Putamen (tissue), 1 donor: ENCODE results near the gene MARS2.
"Not testable (repeated sequence)": the region's sequence is repeated elsewhere in the genome, so short reads cannot be mapped to it uniquely, and the experiment has no call there.

Experiments used
- DNase-seq: peaks from one replicate; pipeline ENCODE4 v3.0.0-alpha.2; 2016; ENCODE audit warnings: low spot score

MARS2 gene

DNA sequence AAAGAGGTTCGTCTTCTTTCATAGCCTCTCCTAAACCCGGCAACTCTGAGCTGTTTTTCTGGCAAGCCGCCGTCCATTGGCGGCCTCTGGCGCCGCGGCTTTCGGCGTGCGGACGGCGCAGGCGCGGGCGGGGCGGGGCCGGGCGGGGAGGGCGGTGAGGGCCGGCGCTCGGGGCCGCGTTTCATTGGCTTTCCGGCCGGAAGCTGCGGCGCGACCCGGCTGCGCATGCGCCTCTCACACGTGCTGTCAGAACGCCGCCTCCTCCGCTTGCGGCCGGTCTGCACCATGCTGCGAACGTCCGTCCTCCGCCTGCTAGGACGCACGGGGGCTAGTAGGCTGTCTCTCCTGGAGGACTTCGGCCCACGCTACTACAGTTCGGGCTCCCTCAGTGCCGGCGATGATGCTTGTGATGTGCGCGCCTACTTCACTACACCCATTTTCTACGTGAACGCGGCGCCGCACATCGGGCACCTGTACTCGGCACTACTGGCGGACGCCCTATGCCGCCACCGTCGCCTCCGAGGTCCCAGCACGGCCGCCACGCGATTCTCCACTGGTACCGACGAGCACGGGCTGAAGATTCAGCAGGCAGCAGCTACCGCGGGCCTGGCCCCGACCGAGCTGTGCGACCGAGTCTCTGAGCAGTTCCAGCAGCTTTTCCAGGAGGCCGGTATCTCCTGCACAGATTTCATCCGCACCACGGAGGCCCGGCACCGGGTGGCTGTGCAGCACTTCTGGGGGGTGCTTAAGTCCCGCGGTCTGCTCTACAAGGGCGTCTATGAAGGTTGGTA, at the start of gene MARS2:
Gene MARS2 (plus strand): TSS at position 249 of the 791 bp plus-strand sequence. CDS start 37 bp downstream, at position 286.
- peak; percentile 91 for DNase-seq

DNA sequence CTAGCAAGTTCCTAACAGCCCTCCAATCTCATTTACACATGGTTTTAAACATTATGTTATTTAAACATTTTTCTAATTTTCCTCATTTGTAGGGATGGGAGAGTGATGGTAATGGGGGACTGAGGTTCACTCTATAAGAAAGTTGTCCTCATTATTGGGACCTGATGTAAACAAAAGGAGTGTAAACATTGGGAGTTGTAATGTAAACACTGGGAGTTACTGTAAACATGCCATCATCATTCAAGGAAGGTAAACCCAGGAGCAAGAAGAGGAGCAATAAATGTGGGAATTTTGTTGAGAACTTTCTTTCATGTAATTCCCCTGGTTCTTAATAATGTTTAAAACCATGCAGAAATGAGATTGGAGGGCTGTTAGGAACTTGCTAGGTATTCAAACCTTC, 47.6 kb upstream of the MARS2 start:
- DNase-seq: no peak

DNA sequence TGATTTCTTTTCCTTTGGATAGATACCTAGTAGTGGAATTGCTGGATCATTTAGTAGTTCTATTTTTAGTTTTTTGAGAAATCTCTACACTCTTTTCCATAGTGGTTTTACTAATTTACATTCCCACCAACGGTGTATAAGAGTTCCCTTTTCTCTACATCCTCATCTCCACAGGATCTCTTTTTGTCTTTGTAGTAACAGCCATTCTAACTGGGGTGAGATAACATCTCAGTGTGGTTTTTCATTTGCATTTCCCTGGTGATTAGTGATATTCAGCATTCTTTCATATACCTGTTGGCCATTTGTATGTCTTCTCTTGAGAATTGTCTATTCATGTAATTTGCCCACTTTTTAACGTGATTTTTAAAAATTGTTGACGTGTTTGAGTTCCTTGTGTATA, 43.5 kb upstream of the MARS2 start:
- DNase-seq: no peak

DNA sequence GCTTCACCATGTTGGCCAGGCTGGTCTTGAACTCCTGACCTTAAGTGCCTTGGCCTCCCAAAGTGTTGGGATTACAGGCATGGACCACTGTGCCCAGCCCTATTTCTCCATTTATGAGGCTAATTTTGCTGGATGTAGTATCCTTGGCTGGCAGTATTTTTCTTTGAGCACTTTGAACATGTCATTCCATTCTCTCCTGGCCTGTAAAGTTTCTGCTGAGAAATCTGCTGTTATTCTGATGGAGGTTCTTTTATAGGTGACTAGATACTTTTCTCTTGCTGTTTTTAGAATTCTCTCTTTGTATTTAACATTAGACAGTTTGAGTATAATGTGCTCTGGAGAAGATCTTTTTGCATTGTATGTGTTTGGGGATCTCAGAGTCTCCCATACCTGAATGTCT, 38.9 kb upstream of the MARS2 start:
- no peak for DNase-seq

DNA sequence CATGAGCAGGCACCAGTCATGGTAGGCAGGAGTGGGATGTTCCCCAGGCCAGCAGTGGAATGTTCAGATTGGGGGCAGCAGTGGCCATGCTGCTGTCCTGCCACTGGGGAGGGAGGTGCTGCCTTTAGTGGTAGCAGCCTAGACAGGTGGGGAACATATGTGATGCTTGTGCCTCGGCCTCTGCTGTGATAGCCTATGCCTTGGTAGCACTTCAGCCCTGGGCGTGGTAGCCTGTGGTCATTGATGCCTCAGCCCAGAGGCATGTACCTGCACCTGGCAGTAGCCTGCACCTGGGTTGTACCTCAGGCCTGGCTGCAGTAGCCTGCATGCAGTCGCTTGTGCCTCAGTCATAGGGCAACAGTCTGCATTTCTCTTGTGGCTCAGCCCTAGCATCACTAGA, 36.9 kb upstream of the MARS2 start:
- DNase-seq: no peak

DNA sequence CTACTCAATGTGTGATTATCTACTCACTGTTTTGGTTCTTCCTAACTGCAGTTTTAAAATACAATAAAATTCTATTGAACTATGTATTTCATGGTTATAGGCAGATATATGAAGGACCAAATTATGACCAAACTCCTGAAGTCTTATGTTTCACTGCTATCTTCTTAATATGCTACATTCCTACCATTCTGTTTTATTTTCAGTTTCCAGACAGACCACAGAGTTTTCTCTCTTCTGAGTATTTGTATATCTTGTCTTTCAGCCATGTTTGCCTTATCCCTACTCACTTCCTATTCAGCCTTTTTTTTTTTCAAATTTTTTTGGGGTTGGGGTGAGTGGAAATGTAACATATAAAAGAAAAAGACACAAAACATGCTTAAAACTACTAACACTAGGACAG, 36.1 kb upstream of the MARS2 start:
- no peak for DNase-seq

DNA sequence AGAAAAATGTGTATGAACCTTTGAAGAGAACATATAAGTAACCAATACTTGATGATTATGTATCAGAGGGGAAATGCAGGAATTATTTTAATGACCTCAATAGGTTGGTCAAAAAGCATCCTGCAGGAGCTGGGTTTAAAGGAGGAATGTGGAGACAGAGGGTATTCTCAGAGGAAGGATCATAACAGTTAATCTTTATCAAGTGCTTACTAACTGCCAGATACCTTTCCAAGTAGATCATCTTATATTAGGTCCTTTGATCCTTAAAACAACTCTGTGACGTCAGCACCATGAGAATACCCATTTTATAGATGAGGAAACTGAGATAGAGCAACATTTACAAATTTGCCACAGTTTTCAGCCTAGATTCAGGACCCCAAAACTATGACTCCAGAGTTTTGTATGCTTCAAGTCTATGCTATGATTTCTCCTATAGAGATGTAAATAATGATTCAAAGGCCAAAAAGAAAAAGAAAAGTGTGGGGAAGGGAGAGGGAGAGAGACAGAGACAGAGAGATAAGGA, 32.7 kb upstream of the MARS2 start:
- DNase-seq: no peak

DNA sequence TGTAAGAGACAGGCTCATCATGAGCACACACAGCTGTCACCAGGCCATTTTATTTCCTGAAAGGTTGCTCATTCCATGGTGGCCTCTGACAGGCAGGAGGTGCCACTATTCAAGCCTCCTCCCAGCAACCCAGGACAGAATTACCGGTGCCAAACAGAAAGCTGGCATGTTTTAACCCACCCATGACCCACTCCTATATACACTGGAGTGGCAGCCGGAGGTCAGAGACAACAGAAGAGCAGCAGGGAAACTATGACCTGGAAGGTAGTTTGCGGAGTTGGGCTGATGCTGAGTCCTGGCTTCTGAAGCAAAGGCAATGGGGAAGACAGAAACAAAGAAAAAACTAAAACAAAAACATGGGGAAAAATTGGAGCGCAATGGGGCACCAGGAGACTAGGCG, 32.1 kb upstream of the MARS2 start:
- no peak for DNase-seq

DNA sequence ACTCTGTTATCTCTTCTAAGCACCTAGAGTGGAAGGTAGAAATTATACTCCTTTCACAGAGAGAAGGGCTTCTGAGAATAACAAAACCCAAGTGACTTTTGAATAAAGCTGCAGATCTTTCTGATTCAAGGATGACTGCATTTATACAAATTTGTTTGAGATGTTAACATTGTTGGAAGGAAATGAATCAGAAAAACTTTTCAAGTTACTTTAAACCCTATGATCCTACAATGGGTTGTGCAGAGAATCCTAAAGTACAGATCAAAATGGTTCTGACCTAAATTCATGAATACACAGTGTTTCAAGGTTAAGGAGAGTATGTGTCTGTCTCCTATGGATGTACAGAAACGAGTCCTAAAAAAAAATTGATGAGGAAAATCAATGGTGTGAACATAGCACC, 31.6 kb upstream of the MARS2 start:
- DNase-seq: peak; percentile 11

DNA sequence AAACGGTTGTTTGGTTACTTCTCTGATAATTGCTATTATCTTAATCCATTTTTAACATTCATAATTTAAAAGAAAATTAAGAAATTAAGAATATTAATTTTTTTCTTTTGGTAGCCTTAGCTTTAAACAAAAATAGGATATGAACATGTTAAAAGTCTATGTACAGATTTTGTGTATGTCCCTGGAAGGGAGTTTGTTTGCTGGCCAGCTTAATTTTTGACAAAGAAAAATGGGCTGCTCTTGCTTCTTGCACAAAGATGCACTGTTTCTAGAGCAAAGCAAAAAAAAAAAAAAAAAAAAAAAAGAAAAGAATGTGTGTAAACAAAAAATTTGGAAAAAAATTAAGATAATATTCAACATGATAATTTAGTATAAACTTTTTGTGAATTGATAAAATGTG, 31.1 kb upstream of the MARS2 start:
- DNase-seq: peak; percentile 60

DNA sequence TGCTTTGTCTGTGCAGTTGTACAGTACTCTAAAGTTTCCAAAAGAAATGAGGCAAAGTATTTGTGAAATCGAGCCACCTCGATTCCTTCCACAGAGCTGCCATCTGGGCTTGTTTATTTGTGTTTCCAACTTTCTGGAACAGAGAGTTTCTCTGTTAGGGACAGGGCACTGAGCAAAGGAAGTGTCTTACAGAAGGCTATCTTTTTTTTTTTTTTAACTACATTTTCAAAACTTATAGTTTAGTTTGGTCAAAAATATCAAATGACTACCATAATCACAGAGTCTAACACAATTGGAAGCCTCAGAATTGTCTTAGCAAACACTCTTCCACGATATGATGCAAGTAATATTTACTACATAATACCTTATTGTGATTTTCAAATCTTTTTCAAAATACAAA, 30.6 kb upstream of the MARS2 start:
- DNase-seq: peak; percentile 82

DNA sequence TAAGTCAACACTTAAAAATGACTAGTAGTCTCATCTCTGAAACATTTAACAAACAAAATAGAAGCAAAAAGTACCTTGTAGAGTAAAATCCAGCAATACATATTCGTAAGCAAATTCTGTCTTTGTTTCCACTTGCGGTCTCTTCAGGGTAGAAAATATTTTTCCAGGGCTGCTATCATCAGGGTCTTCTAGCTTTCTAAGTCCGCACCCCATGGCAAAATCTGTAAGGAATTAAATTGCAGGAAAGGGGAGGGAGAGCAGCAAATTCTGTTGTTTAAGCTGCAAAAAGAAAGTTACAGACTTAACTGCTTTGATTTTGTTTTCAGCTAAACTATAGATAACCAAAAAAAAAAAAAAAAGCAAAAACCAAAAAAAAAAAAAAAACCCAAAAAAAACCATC, 29.9 kb upstream of the MARS2 start, which contains the start of gene RFTN2:
Gene RFTN2 (minus strand): TSS at position 342 of the 400 bp plus-strand sequence. CDS start 129 bp downstream, at position 213.
- DNase-seq: peak; percentile 47

DNA sequence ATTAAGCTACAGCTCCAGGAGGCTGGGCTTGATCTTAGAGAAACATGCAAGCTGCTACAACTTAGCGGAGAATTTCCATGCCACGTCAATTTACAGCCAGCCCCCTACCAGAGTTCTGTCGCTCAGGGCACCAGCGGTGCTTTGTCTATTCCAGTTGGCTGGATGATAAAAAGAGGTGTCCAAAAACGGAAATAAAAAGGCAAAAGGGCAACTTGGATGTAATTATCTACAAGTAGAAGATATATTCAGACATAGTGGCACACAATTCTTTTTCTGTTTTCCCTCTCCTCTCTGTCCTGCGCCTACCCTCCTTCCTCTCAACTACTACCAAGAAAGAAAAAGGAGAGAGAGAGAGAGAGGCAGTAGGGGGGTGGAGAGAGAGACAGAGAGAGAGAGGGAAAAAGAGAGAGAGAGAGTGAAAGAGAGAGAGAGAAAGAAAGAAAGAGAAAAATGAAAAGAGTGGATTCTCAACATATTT, 29.4 kb upstream of the MARS2 start:
- peak; percentile 68 for DNase-seq

DNA sequence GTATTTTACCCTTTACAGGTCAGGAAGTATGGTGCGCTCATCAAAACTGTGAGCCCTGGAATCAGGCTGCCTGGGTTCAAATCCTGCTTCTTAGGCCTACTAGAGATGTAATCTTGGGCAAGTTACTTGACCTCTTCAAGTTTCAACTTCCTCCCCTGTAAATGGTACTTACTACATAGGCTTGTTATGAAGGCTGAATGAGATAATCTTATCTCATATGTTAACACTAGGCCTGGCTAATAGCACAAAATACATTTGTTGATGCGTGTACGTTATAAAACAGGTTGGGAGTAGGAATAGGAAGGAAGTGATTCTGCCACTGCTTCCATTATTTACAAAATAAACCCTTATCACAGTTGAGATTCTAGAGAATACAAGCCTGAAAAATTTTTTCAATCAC, 28.1 kb upstream of the MARS2 start:
- no peak for DNase-seq

DNA sequence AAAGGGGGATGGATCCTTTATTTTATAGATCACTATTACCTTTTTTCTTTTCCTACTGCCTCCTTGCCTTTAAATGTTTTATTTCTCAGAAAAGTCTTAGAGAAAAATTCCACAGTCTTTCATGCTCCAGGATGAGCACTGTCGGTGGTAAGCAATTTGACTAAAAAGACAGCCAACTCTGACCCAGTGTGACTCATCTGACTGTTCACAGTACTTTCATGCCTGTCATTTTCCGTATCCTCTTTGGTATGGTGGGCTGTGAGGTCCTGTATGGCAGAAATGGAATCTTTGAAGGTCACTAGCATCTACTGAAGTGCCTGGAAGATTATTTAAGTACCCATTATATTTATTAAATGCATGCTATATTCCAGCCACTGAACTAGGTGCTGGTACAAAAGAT, 27.7 kb upstream of the MARS2 start:
- no peak for DNase-seq

DNA sequence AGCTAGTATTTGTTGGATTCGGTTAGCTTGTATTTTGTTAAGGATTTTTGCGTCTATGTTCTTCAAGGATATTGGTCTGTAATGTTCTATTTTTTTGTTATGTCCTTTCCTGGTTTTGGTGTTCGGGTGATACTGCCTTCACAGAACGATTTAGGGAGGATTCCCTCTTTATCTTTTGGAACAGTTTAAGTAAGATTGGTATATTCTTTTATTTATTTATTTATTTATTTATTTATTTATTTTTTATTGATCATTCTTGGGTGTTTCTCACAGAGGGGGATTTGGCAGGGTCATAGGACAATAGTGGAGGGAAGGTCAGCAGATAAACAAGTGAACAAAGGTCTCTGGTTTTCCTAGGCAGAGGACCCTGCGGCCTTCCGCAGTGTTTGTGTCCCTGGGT, 10.0 kb upstream of the MARS2 start:
- DNase-seq: not testable (repeated sequence)

DNA sequence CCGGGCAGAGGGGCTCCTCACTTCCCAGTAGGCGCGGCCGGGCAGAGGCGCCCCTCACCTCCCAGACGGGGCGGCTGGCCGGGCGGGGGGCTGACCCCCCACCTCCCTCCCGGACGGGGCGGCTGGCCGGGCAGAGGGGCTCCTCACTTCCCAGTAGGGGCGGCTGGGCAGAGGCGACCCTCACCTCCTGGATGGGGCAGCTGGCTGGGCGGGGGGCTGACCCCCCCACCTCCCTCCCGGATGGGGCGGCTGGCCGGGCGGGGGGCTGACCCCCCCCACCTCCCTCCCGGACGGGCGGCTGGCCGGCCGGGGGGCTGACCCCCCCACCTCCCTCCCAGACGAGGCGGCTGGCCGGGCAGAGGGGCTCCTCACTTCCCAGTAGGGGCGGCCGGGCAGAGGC, 9.2 kb upstream of the MARS2 start:
- not testable (repeated sequence) for DNase-seq

DNA sequence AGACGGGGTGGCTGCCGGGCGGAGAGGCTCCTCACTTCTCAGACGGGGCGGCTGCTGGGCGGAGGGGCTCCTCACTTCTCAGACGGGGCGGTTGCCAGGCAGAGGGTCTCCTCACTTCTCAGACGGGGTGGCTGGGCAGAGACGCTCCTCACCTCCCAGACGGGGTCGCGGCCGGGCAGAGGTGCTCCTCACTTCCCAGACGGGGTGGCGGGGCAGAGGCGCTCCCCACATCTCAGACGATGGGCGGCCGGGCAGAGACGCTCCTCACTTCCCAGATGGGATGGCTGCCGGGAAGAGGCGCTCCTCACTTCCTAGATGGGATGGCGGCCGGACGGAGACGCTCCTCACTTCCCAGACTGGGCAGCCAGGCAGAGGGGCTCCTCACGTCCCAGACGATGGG, 8.6 kb upstream of the MARS2 start:
- not testable (repeated sequence) for DNase-seq

DNA sequence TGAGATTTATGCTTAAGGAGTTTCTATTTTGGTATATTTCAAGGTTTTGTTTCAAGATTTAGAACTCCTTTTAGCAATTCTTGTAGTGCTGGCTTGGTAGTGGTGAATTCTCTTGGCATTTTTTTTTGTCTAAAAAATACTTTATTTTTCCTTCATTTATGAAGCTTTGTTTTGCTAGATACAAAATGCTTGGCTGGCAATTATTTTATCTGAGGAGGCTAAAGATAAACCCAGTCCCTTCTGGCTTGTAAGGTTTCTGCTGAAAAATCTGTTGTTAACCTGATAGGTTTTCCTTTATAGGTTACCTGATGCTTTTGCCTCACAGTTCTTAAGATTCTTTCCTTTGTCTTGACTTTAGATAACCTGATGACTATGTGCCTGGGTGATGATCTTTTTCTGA, 5.4 kb upstream of the MARS2 start:
- DNase-seq: not testable (repeated sequence)

DNA sequence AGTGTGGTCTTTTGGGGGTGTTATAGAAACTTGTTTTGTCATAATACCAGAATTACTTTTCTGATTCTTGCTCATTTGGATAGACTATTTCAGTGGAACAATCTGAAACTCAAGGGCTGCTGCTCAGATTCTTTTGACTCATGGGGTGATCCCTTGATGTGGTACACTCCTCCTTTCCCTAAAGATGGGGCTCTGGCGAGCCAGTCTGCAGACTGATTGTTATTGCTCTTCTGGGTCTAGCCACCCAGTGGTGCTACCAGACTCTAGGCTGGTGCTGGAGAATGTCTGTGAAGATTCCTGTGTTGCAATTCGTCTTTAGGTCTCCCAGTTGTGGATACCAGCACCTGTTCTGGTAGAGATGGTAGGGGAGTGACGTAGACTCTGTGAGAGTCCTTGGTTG, 4.2 kb upstream of the MARS2 start:
- DNase-seq: no peak

DNA sequence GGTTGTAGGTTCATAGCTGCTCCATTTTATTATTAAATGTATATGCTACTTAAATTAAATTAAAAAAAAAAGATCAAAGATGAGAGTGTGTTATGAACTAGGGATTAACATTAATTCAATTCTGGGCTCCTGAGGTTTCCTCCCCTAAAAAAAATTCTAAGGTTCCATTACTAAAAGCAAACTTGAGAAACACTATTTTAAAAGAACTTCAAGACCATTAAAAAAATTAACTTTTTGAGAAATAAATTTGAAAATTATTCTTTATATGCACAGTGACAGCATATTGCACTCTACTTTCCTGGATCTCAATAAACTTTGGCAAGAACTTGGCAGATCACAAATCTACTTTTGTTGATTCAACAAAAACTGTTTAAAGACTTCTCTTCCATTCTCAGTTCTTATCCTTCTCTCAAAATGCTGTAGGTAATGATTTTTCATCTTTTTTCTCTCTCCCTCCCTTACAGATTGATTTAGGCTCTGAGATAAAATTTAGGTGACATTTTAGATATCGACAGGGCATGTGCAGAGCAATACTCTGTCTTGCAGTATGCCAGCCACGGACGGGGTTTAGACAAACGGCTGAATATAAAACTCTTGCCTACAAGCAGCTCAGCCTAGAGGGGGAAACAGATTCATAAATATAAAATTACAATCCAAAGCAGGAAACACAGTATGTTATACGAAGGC, 592 bp upstream of the MARS2 start:
- DNase-seq: no peak

DNA sequence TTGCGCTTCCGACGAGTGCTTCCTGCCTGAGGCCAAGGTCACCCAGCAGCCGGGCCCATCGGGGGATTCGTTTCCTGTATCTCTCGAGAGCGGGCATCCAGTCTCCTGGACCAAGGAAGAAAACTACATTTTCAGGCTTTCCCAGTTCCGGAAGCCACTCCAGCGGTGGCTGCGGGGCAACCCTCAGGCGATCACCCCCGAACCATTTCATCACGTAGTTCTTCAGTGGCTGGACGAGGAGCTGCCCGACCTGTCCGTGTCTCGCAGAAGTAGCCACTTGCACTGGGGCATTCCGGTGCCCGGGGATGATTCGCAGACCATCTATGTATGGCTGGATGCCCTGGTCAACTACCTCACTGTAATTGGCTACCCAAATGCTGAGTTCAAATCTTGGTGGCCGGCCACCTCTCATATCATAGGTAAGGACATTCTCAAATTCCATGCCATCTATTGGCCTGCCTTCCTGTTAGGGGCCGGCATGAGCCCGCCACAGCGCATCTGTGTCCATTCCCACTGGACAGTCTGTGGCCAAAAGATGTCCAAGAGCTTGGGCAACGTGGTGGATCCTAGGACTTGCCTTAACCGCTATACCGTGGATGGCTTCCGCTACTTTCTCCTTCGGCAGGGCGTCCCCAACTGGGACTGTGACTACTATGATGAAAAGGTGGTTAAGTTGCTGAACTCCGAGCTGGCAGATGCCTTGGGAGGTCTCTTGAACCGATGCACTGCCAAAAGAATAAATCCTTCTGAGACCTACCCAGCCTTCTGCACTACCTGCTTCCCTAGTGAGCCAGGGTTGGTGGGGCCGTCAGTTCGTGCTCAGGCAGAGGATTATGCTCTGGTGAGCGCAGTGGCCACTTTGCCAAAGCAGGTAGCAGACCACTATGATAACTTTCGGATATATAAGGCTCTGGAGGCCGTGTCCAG, 1.0 kb downstream of the MARS2 start:
- DNase-seq: no peak
